Activated CD4-positive, alpha-beta memory T cell treated with anti-CD3 and anti-CD28 coated beads for 36 hours (primary cell): Measurements from ENCODE around the gene MAST3. TPM values are rescaled to one million over a fixed set of nuclear protein-coding genes. Genes with fewer than 3 reads are reported as not detected.
A peak's percentile ranks its signal among the peaks of the same experiment; 100 is the strongest.

Source experiments
- CTCF ChIA-PET: fragments of 350-600 bp; sonication (Branson Sonifier 250); formaldehyde crosslinking; loops from one replicate; lab custom pipeline; 2021; ENCODE audit warnings: antibody characterized with exemption, inconsistent platforms; lab: Charles Lee
- POLR2A ChIA-PET: fragments of 350-600 bp; sonication (Branson Sonifier 250); formaldehyde crosslinking; loops from one replicate; lab custom pipeline; 2021; ENCODE audit warnings: antibody characterized with exemption; lab: Charles Lee
- DNase-seq: peaks from one replicate; pipeline ENCODE4 v3.0.0-alpha.2; 2020
- H3K27ac Mint-ChIP-seq: one replicate; pipeline ENCODE4 v1.8.0; 2021; ENCODE audit warnings: mixed read lengths
- H3K27me3 Mint-ChIP-seq: one replicate; pipeline ENCODE4 v1.8.0; 2021; ENCODE audit warnings: mixed read lengths
- H3K36me3 Mint-ChIP-seq: one replicate; pipeline ENCODE4 v1.8.0; 2021; ENCODE audit warnings: mixed read lengths
- H3K4me1 Mint-ChIP-seq: one replicate; pipeline ENCODE4 v1.8.0; 2021; ENCODE audit warnings: low read depth, mixed read lengths
- H3K4me3 Mint-ChIP-seq: one replicate; pipeline ENCODE4 v1.8.0; 2021; ENCODE audit warnings: mild to moderate bottlenecking, mixed read lengths
- H3K9me3 Mint-ChIP-seq: one replicate; pipeline ENCODE4 v1.8.0; 2021; ENCODE audit warnings: mixed read lengths
- intact Hi-C: fragments of 100-400 bp; cut with micrococcal nuclease; formaldehyde crosslinking; loops from one replicate; pipeline ENCODE4 v1.15.1; 2023
- total RNA-seq, 2 experiments: library from RNA; stranded (reverse); gene quantifications; one replicate each; pipeline ENCODE4 v1.2.3, GENCODE V29; 2021

Gene MAST3
- total RNA-seq, 2 experiments from 2014 or later = 22.5 to 23.8 TPM

- intact Hi-C loops = no loop called here
- no peak for DNase-seq
- Mint-ChIP-seq H3K4me3 (no peak overlapping the region), H3K36me3 (peaks cover 15% of the 10 kb centered on the region), H3K9me3 (no peaks in the 10 kb centered on the region), H3K27ac (no peak overlapping the region), H3K27me3 (no peaks in the 10 kb centered on the region), H3K4me1 (peaks cover 4% of the 10 kb centered on the region)
- POLR2A ChIA-PET = no interaction called here
- CTCF ChIA-PET = interaction anchor here (0.7 kb wide), 1 partner anchor 44 kb away, joined by 3 read pairs; no protein-coding TSS in a partner anchor
Measured at GRCh38 chr19:18164072-18164471, 66.5 kb downstream of the MAST3 start.

DNA sequence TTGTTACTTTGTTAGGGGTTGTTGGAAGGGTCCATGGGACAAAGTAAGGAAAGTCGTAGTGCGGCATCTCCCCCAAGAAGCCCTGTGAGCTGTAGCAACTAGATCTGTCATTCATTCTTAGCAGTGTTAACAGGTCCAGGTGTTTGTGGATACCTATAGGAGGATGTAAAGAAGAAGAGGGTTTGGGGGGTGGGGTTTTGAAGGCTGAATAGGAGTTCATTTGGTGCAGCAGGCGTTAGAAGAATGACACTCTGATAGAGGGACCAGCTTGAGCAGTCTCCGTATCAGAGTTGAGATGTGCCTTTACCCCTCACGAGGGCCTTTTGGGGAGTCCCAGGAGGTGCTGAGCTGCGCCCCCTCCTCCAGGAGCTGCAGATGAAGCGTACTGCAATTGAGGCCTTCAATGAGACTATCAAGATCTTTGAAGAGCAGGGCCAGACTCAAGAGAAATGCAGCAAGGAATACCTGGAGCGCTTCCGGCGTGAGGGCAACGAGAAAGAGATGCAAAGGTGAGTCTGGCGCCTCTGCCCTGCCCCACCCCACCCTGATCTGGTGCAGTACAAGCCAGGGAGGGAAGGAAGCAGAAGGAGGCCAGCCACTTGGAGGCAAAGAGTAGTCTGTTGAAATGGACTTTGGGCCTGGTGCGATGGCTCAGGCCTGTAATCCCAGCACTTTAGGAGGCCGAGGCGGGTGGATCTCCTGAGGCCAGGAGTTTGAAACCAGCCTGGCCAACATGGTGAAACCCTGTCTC is 68.4 kb downstream of the MAST3 start:
- no peak overlapping the region for H3K27ac Mint-ChIP-seq
- ChIA-PET POLR2A (no interaction called here), CTCF (interaction anchor here (1.0 to 2.5 kb wide), 7 partner anchors 8 to 106 kb away, joined by 3 to 35 read pairs (median 4); partner anchors contain the start of gene IFI30)

DNA sequence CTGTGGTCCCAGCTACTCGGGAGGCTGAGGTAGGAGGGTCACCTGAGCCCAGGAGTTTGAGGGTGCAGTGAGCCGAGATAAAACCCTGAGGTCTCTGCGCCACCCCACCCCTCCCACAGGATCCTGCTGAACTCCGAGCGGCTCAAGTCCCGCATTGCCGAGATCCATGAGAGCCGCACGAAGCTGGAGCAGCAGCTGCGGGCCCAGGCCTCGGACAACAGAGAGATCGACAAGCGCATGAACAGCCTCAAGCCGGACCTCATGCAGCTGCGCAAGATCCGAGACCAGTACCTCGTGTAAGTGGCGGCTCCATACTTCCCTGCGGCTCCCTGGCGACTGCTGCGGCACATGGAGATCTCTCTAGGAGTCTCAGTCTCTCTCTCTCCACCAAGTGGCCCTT is 69.4 kb downstream of the MAST3 start:
- H3K36me3 Mint-ChIP-seq = peaks cover 19% of the 10 kb centered on the region
- H3K27ac Mint-ChIP-seq = no peak overlapping the region
- ChIA-PET CTCF (interaction anchor here (1.0 to 2.5 kb wide), 8 partner anchors 10 to 243 kb away, joined by 3 to 35 read pairs (median 4); no protein-coding TSS in a partner anchor), POLR2A (no interaction called here)
- no peaks in the 10 kb centered on the region for H3K9me3 Mint-ChIP-seq
- intact Hi-C loops = no loop called here
- no peaks in the 10 kb centered on the region for H3K27me3 Mint-ChIP-seq
- no peaks in the 10 kb centered on the region for H3K4me1 Mint-ChIP-seq
- H3K4me3 Mint-ChIP-seq = no peak overlapping the region
- no peak for DNase-seq

More for the DNA sequence above, 68.4 kb downstream of the MAST3 start:
- no peaks in the 10 kb centered on the region for H3K9me3 Mint-ChIP-seq
- peaks cover 19% of the 10 kb centered on the region for H3K36me3 Mint-ChIP-seq
- no peaks in the 10 kb centered on the region for H3K4me1 Mint-ChIP-seq
- H3K27me3 Mint-ChIP-seq = no peaks in the 10 kb centered on the region
- no peak overlapping the region for H3K4me3 Mint-ChIP-seq
- DNase-seq = no peak
- intact Hi-C loops = no loop called here

GRCh38 chr19:18167975-18168645 is 70.5 kb downstream of the MAST3 start:
- no peaks in the 10 kb centered on the region for H3K4me1 Mint-ChIP-seq
- CTCF ChIA-PET = interaction anchor here (0.6 to 2.5 kb wide), 25 partner anchors 10 to 381 kb away, joined by 3 to 35 read pairs (median 3); partner anchors contain the start of genes MAST3 and MPV17L2
- H3K27ac Mint-ChIP-seq = no peak overlapping the region
- H3K27me3 Mint-ChIP-seq = no peaks in the 10 kb centered on the region
- no peak overlapping the region for H3K4me3 Mint-ChIP-seq
- peaks cover 19% of the 10 kb centered on the region for H3K36me3 Mint-ChIP-seq
- H3K9me3 Mint-ChIP-seq = no peaks in the 10 kb centered on the region
- intact Hi-C loops = loop anchor here (1.0 kb wide), 1 partner anchor 55 kb away; no protein-coding TSS in a partner anchor
- POLR2A ChIA-PET = no interaction called here
- DNase-seq = peak; percentile 75

DNA sequence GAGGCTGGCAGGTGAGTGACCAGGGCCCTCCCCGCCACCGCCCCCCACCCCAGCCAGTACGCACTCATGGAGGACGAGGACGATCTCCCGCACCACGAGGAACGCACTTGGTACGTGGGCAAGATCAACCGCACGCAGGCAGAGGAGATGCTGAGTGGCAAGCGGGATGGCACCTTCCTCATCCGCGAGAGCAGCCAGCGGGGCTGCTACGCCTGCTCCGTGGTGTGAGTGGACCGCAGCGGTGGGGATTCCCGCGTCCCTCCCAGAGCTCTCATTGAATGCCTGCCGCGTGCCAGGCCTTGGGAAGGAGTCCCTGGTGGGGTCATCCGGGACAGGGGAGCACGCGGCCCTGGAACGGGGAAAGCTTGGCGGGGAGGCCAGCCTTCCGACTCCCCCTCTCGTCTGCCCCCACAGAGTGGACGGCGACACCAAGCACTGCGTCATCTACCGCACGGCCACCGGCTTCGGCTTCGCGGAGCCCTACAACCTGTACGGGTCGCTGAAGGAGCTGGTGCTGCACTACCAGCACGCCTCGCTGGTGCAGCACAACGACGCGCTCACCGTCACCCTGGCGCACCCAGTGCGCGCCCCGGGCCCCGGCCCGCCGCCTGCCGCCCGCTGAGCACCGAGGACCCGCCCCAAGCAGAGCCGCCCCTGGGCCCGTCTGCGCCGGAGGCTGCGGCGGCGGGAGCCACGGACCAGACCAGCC is 71.2 kb downstream of the MAST3 start:
- POLR2A ChIA-PET = no interaction called here
- peaks cover 16% of the 10 kb centered on the region for H3K36me3 Mint-ChIP-seq
- peaks cover 3% of the 10 kb centered on the region for H3K4me1 Mint-ChIP-seq
- H3K27me3 Mint-ChIP-seq = no peaks in the 10 kb centered on the region
- CTCF ChIA-PET = interaction anchor here (0.6 to 2.5 kb wide), 16 partner anchors 9 to 381 kb away, joined by 3 to 35 read pairs (median 4); no protein-coding TSS in a partner anchor
- H3K27ac Mint-ChIP-seq = no peak overlapping the region
- intact Hi-C loops = loop anchor here (1.0 kb wide), 1 partner anchor 56 kb away; no protein-coding TSS in a partner anchor
- no peaks in the 10 kb centered on the region for H3K9me3 Mint-ChIP-seq
- no peak for DNase-seq
- H3K4me3 Mint-ChIP-seq = no peak overlapping the region

DNA sequence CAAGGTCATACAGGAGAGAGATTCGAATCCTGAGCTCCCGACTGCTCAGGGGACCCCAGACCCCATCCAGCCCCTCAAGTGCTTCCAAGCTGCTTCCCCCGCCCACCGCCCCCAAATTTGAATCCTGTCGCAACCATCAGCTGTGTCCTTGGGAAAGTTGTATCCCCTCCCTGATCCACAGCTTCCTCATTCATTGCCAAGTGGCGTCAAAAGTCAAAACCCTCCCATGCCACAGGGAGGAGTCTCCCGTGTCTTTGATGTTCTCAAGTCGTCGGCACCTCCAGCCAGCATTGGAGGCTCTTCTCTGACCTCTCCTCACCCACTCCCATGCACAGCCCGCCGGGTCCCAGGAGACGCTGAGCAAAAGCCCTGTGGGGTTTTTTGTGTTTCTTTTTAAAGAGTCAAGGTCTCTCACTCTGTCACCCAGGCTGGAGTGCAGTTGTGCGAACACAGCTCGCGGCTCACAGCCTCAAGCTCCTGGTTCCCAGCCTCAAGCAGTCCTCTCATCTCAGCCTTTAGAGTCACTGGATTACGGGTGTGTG is 73.2 kb downstream of the MAST3 start:
- ChIA-PET POLR2A (no interaction called here), CTCF (interaction anchor here (0.5 to 1.7 kb wide), 4 partner anchors 17 to 291 kb away, joined by 3 to 6 read pairs (median 3); no protein-coding TSS in a partner anchor)
- H3K27ac Mint-ChIP-seq = no peak overlapping the region
- DNase-seq = no peak
- no peak overlapping the region for H3K4me3 Mint-ChIP-seq
- intact Hi-C loops = no loop called here
- peaks cover 12% of the 10 kb centered on the region for H3K36me3 Mint-ChIP-seq
- no peaks in the 10 kb centered on the region for H3K9me3 Mint-ChIP-seq
- H3K4me1 Mint-ChIP-seq = peaks cover 9% of the 10 kb centered on the region
- no peaks in the 10 kb centered on the region for H3K27me3 Mint-ChIP-seq

- H3K27ac Mint-ChIP-seq = peak overlapping the region; percentile 33
- DNase-seq = no peak
- no peaks in the 10 kb centered on the region for H3K27me3 Mint-ChIP-seq
- ChIA-PET POLR2A (no interaction called here), CTCF (interaction anchor here (0.5 to 2.0 kb wide), 4 partner anchors 16 to 290 kb away, joined by 3 to 6 read pairs (median 4); no protein-coding TSS in a partner anchor)
- no peak overlapping the region for H3K4me3 Mint-ChIP-seq
- no peaks in the 10 kb centered on the region for H3K9me3 Mint-ChIP-seq
- peaks cover 9% of the 10 kb centered on the region for H3K4me1 Mint-ChIP-seq
- H3K36me3 Mint-ChIP-seq = peaks cover 9% of the 10 kb centered on the region
- intact Hi-C loops = loop anchor here (2.0 kb wide), 1 partner anchor 21 kb away; the partner anchor contains the start of gene MPV17L2
Measured at GRCh38 chr19:18171605-18172327, 74.2 kb downstream of the MAST3 start.

DNA sequence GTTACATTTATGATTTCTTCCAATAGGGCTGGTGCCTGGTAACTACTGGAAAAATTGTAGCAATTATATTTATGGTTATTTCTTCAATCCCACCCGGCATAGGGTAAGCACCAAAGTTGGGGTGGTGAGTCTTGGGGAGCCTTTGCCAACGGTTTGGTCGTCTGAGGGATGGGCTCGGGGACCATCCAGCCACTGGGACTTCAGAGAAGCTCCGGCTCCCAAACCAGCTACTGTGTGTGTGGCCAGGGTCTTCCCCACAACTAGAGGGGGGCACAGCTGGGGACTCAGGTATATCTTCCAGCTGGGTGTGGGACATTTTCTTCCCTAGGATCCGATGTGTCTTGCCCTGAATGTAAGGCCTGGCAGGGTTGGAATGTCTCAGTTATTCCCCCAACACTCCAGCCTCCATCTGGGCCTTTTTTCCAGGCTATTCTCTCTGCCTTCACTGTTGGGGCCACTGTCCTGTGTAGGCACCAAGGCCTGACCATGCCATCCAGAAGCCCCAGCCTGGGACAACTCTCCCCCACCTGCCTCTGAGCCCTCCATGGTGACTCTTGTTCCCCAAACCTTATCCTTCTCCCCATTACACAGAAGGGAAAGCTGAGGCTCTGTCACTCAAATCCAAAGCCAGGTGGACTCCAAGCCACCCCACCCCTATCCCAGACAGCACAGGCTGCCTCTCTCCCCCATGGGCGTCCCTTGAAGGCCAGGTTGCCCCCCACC is 74.9 kb downstream of the MAST3 start:
- Mint-ChIP-seq H3K9me3 (no peaks in the 10 kb centered on the region), H3K36me3 (peaks cover 12% of the 10 kb centered on the region), H3K4me1 (peaks cover 9% of the 10 kb centered on the region), H3K4me3 (no peak overlapping the region), H3K27ac (no peak overlapping the region), H3K27me3 (no peaks in the 10 kb centered on the region)
- DNase-seq = no peak
- ChIA-PET POLR2A (no interaction called here), CTCF (interaction anchor here (2.0 kb wide), 1 partner anchor 59 kb away, joined by 5 read pairs; no protein-coding TSS in a partner anchor)
- intact Hi-C loops = loop anchor here (2.0 kb wide), 1 partner anchor 20 kb away; the partner anchor contains the start of gene MPV17L2

GRCh38 chr19:18173054-18173571 is 75.5 kb downstream of the MAST3 start:
- Mint-ChIP-seq H3K27me3 (no peaks in the 10 kb centered on the region), H3K9me3 (no peaks in the 10 kb centered on the region), H3K4me3 (peak overlapping the region; percentile 83), H3K4me1 (peaks cover 9% of the 10 kb centered on the region), H3K36me3 (peaks cover 13% of the 10 kb centered on the region), H3K27ac (peak overlapping the region; percentile 72)
- intact Hi-C loops = loop anchor here (2.0 kb wide), 1 partner anchor 20 kb away; the partner anchor contains the start of gene MPV17L2
- ChIA-PET CTCF (interaction anchor here (2.0 kb wide), 1 partner anchor 60 kb away, joined by 5 read pairs; no protein-coding TSS in a partner anchor), POLR2A (no interaction called here)
- no peak for DNase-seq
